GM21447 (cell line): Measurements from ENCODE around the gene IGF2BP1.

Source experiments
- ATAC-seq: cut with Tn5 transposase; IDR thresholded peaks from one replicate; pipeline ENCODE4 v1.9.1; 2021; ENCODE audit not compliant: unreplicated experiment

The IGF2BP1 gene

DNA sequence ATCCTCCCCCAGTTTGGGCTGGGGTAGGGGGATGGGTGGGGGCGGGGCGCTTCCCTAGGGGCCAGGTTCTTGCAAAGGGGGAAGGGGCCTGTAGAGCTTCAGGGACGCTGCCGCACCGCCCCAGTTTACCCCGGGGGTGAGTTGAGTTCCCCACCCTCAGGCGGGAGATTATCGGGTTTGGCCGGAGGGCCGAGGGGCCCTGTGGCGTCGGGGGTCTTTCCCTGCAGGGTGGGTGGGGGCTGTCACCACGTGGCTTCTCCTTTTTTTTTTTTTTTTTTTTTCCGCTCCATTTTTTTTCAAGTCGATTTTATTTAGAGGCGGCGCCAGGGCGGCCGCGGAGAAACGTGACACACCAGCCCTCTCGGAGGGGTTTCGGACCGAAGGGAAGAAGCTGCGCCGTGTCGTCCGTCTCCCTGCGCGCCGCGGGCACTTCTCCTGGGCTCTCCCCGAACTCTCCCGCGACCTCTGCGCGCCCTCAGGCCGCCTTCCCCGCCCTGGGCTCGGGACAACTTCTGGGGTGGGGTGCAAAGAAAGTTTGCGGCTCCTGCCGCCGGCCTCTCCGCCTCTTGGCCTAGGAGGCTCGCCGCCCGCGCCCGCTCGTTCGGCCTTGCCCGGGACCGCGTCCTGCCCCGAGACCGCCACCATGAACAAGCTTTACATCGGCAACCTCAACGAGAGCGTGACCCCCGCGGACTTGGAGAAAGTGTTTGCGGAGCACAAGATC is at the start of gene IGF2BP1:
IGF2BP1 (plus strand) TSS at position 283 of the 724 bp plus-strand sequence; CDS start at position 644, 361 bp downstream.
- no peak for ATAC-seq

DNA sequence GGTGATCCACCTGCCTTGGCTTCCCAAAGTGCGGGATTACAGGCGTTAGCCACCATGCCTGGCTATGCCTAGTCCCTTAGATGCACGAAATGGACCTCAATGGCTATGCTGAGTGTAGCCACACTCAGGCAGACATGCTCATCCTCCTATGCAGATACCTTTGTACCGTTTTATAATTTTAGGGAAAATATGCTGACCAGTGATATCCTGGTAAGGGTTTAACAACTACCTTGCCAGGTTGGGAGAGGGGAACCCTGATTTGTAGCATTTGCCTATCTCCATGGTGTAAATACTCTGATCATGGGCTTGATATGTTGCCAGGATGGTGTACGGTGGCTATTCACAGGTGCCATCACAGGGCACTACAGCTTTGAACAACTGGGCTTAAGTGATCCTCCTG is 45.6 kb upstream of the IGF2BP1 start:
- no peak for ATAC-seq

GRCh38 chr17:48952904-48953303 is 44.3 kb upstream of the IGF2BP1 start:
- ATAC-seq: no peak

DNA sequence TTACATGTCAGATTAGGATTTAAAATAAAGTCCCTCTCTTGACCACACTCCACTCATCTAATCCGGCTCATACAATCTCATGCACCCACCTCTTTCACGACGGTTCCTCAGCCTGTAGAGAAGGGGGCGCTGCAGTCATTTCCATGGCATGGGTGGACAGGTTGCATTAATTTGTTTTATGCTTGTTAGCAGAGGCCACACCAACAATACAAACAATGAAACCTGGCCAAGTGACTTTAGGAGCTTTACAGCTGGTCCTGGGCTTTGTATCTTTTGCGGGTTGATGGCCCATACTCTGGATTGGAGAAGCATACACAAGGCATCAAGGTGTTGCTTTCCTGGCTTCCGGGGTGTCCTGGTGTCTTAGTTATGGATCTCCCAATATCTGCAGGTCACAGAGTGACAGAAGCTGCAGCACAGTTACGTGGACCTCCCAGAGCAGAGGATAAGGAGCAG is 42.9 kb upstream of the IGF2BP1 start:
- ATAC-seq: no peak

GRCh38 chr17:48960834-48961515 is 36.2 kb upstream of the IGF2BP1 start:
- no peak for ATAC-seq

DNA sequence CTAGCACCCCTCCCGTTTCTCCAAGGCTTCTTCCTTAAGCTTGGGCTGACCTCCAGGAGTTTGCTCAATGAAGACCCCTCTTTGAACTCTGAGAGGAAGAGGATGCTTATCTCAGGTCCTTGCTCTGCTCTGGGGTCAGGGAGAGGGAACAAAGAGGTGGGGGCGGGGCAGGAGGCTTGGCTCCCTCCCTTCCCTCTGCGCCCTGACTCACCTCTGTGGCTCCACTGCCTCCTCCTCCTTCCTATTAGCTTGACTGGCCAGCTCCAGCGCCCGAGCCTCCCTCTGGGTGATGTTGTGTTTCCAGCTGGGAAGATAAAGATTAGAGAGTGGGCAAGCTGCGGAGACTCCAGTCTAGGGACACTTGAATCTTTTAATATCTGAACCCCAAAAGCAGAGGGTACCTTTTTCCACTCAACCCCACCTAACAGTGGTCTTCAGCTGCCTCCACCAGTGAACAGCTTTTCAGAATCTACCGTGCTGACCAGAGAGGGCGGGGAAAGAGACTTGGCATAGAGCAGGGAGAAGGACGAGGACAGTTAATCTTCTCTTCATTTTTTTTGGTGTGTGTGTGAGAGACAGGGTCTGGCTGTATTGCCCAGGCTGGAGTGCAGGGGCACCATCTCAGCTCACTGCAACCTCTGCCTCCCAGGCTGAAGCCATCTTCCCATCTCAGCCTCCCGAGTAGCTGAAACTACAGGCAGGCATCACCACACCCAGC is 35.5 kb upstream of the IGF2BP1 start:
- ATAC-seq: no peak

GRCh38 chr17:48970224-48970623 is 27.0 kb upstream of the IGF2BP1 start:
- no peak for ATAC-seq

GRCh38 chr17:48970865-48971687 is 26.1 kb upstream of the IGF2BP1 start:
- no peak for ATAC-seq

DNA sequence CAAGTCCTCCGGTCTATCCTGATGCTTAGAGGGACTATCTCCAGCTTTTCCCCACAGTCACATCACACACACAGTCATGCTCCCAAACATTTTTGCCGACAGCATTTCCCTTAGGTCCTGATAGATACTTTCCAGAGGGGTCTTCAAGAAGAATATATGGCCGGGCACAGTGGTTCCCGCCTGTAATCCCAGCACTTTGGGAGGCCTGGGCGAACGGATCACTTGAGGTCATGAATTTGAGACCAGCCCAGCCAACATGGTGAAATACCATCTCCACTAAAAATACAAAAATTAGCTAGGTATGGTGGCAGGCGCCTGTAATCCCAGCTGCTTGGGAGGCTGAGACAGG is 24.5 kb upstream of the IGF2BP1 start:
- ATAC-seq: no peak

DNA sequence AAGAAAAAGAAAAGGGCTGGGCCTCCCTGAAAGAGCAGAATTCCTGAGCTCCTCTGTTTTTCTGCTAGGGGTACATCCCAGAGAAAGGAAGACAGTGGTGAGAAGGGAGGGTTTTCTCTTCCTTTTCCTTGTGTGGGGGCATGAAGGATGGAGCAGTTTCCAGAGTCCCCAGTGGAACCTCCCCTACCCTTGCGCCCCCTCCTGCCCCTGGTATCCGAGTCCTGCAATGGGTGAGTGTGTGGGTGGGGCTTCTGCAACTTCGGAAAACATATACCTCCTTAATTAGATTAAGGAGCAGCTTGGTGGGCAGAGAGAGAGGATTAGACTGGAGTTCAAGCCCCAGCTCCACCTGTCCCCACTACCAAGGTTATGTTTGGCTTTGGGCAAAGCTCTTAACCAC is 23.4 kb upstream of the IGF2BP1 start:
- no peak for ATAC-seq

GRCh38 chr17:48981927-48982539 is 15.2 kb upstream of the IGF2BP1 start:
- ATAC-seq: no peak

DNA sequence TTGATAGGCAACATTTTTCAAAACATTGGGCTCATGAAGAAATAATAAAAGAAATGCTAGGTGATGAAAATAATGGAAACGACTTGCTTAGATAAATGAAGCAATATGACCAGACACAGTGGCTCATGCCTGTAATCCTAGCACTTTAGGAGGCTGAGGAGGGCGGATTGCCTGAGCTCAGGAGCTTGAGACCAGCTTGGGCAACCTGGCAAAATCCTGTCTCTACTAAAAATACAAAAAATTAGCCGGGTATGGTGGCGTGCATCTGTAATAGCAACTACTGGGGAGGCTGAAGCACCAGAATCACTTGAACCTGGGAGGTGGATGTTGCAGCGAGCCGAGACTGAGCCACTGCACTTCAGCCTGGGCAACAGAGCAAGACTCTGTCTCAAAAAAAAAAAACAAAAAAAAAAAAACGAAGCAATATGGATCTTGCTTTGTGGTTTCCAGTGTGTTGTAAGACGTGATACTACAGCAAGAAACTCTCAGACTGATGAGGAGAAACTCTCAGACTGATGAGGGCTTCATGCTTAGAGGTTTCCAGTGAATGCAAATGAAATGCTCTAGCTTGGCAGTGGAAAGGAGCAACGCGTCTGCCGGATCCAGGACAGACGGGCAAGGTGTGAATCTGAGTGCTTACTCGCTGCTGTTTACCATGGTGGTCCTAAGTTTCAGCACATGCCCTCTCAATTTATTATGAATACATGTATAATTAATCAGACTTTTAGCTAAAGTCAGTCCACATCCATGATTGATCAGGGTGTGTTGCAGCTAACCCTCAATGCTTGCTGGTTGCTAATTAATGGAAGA is 11.5 kb upstream of the IGF2BP1 start:
- ATAC-seq: no peak

GRCh38 chr17:48989100-48989499 is 8.1 kb upstream of the IGF2BP1 start:
- ATAC-seq: no peak

DNA sequence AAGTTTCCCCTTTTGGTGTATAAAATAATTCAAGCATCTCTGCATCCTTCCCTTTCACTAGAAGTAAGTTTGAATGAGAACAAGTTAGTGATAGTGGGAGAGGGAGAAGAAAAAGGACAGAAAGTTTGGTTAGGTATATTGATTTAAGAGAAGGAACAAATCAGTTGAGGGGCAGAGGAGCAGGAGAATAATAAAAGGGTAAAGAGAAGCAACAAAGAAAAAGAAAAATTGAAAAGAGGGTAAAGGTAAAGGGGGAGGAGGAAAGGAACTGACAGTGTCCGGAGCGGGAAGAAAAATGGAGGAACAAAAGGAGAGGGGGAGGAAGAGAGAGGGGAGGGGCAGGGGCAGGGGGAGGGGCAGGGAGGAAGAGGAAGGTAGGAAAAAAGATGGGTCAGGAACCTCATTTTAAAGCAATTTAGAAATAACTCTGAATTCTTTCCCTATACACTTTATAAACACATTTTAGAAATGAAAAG is 6.3 kb upstream of the IGF2BP1 start:
- no peak for ATAC-seq

GRCh38 chr17:48992444-48992843 is 4.7 kb upstream of the IGF2BP1 start:
- no peak for ATAC-seq

DNA sequence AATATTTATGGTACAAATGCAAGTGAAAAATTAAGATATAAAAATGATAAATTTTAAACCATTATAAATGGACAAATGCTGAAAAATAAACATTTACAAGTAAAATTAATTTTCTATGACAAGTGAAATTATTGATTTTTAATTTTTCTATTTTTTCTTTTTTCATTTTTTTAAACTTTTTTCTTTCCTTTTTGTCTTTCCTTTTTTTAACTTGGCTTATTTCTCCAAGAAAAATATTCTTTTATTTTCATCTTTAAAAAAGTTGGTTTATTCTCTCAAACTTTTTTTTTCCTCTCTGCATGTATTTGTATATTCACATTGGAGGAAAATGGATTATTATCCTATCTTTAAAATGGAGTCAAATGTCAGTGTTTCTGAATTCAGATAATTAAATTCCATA is 3.9 kb upstream of the IGF2BP1 start:
- ATAC-seq: no peak

DNA sequence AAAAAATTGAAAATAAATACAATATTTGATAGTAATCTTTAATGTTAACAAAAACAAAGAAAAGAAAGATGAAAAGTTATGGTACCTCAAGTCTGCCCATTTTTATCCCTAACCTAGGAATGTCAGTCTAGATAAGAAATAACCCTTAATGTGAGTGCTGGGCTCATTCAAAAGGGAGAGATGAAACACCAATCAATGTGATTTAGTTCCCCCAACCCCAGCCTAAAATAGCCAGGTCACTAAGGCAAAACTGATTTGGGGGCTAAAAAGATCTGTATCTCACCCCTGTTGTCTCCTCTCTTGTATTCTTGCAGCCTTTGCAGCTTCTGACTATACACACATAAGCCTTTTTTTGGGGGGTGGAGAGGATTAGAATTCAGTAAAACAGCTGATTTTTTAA is 3.2 kb upstream of the IGF2BP1 start:
- no peak for ATAC-seq

- ATAC-seq: no peak
Measured at GRCh38 chr17:48994549-48995303, 2.5 kb upstream of the IGF2BP1 start.
